GM12801 (cell line): Measurements from ENCODE around the gene COL15A1.

Experiments used
- CTCF ChIP-seq: IDR thresholded peaks from one replicate; pipeline ENCODE4 v1.5.1; 2011; ENCODE audit warnings: control low read depth; ENCODE audit not compliant: insufficient read length; ENCODE audit errors: extremely low read depth

Gene COL15A1

DNA sequence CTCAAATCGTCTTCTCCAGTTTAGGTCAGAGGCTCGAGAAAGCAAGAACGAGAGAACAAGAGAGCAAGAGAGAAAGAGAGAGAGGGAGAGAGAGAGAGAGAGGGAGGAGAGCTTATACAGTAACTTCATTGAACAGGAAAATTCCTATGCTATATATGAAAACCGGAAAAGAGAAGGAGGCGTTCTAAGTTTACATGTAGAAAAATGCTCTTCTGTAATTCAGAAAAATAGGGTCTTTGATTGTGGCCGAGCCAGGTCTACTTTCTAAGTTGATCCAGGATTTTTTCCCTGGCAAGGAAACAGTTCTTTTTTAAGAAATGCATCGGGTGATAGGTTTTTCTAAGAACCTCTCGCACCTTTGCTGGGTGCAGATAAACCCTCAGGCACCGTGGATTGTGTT, 29.5 kb downstream of the COL15A1 start:
- no peak for TF ChIP-seq CTCF

DNA sequence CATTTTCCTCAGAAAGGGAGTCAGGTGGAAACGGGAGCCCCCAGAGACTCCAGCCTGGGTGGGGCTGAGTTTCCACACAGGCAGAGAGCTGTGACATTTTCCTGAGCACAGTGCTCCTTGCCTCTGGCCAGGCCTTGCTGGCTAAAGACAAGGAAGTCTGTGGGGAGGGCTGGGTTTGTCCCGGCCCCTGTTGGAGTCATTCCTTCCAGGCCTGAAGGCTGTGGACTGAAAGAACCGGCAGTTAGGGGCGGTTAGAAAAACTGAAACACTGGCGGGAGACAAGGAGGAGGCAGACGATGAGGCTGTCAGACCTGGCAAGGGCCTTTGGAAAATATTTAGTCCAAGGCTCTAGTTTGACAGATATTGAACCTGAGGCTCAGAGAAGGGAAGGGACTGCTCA, 29.9 kb downstream of the COL15A1 start:
- TF ChIP-seq CTCF, result no peak

DNA sequence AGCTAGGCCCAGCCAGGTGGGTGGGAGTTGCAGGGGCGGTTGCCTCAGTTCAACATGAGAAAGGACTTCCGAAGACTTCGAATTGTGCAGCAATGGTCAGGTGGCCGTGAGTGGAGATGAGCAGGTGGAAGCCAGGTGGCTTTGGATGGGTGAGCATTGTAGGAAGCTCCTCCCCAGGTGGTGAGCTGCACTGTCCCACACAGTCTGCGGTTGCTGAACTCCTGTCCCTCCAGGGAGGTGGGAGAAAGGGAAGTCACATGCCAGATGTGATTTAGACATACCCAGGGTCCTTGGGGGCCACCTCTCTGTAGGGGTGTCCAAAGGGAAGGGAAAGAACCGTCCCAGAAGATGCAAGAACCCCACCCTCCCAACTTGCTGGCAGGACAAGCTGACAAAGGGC, 30.4 kb downstream of the COL15A1 start:
- TF ChIP-seq CTCF, result no peak

GRCh38 chr9:98974554-98974953, 30.8 kb downstream of the COL15A1 start:
- no peak for TF ChIP-seq CTCF

- no peak for TF ChIP-seq CTCF
These were observed 31.4 kb downstream of the COL15A1 start for GRCh38 chr9:98974994-98975712.

DNA sequence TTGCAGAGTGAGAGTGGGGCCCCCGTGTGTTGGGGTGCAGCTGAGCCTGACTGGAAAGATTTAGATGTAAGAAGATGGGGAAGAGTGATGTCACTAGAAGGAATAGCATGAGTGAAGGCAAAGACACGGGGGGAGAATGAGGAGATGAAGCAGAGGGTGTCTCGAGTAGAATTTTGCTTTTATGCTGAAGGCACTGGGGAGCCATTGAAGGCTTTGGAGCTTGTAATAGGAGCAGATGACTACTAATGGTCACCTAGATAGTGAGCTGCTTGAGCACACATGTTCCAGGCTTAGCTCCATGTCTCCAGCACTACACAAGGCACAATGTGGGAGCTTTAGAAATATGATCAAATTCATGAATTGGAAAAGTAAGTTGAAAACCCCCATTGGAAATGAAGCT, 32.1 kb downstream of the COL15A1 start:
- no peak for TF ChIP-seq CTCF

DNA sequence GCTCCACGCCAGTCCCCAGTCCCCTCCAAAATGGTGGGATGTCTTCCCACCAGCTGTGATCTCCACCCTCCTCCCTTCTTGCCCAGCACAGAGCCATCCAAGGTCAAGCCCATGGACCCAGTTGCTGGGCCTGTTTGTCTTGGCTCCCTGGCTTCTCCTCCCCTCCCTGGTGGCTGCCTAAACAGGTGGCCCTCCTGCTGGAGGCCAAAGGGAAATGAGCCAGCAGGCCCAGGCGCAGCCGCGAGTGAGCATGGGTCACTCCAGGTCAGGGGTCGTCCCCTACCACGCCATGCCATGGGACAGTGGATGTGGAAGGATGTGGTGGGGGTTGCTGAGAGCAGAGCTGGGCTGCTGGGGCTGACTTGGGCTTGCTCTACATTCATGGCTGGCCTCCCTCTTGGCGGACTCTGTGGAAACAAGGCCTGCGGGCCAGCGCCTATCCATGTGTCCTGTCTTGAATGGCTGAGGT, 33.6 kb downstream of the COL15A1 start:
- no peak for TF ChIP-seq CTCF
